ENCODE data around the gene FRMPD2. TPM values are rescaled to one million over a fixed set of nuclear protein-coding genes. Genes with fewer than 3 reads are reported as not detected.
A peak's percentile ranks its signal among the peaks of the same experiment; 100 is the strongest.

The FRMPD2 gene
- total and polyA plus RNA-seq, 2 experiments from 2014 or later, result not detected

DNA sequence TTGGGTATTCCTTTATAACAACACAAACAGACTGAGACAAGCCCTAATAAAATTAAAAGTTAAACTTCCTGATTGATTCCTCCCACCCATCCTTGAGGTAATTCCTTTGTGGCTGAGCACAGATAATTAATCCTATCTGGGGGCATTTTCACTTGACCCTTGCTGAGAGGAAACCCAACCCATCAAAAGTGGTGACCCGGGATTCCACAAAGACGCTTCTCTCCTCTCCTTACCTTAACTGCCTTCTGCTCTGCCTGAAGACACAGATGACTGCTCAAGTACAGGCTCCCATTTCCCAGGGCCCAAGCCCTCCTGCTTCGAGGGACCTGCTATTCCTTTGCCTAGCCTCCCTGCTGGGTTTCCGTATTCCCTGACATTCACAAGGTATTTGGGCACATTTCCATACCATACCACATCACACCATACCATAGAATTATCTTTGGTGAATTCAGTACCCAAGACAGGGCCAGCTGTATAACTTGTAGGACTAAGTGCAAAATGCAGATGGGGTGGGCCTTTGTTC, 22.1 kb upstream of the FRMPD2 start:
- Histone ChIP-seq H3K79me2 (replicated peaks; ENCODE audit: insufficient read depth) (no peaks in the 10 kb centered on the region), H3K9me2 (ENCODE audit: insufficient read depth) (0 out of 2 replicates have a peak, but pooled peaks cover 3% of the 10 kb centered on the region), H3K4me1 (ENCODE audit: insufficient read depth) (no peaks in the 10 kb centered on the region), H3K4me2 (no peak overlapping the region), H3K4me3 (no peak overlapping the region), H4K20me1 (replicated peaks; ENCODE audit: insufficient read depth) (no peaks in the 10 kb centered on the region), H3K27me3 (ENCODE audit: insufficient read depth) (no peaks in the 10 kb centered on the region), H3F3A (replicated peaks; ENCODE audit: low read depth) (no peaks in the 10 kb centered on the region), H2AFZ (0 out of 2 replicates have a peak overlapping the region, but pooled peaks have one; percentile 1), H3K36me3 (ENCODE audit: insufficient read depth) (no peaks in the 10 kb centered on the region), H3K27ac (ENCODE audit: low read depth) (no peak overlapping the region)
- DNase-seq (ENCODE audit: low spot score), result no peak
- ATAC-seq, result peak; percentile 38
- H3K27ac Mint-ChIP-seq, result no peak overlapping the region
- H3K27me3 Mint-ChIP-seq (ENCODE audit: insufficient read depth, low read depth, poor library complexity), result peaks cover 2% of the 10 kb centered on the region
- no peaks in the 10 kb centered on the region for H3K9me3 Mint-ChIP-seq
- TF ChIP-seq ZNF114 (CRISPR knock-in tag; IDR thresholded peaks at IDR 0.05) (no peak), CREB1 (CRISPR knock-in tag; IDR thresholded peaks at IDR 0.05; ENCODE audit: low read depth) (no peak), ZNF331 (CRISPR knock-in tag; IDR thresholded peaks at IDR 0.05; ENCODE audit: low read depth) (no peak), JUNB (IDR thresholded peaks at IDR 0.05; ENCODE audit: unreplicated experiment) (no peak), NANOG (IDR thresholded peaks at IDR 0.05; ENCODE audit: borderline replicate concordance) (no peak), POLR2AphosphoS5 (IDR thresholded peaks at IDR 0.05; ENCODE audit: low read depth) (no peak), EZH2 (IDR thresholded peaks at IDR 0.05; ENCODE audit: low read depth, unreplicated experiment) (no peak), STAT1 (IDR thresholded peaks at IDR 0.05; ENCODE audit: unreplicated experiment) (no peak), EZH2phosphoT487 (IDR thresholded peaks at IDR 0.05; ENCODE audit: unreplicated experiment) (no peak)
- TF ChIP-seq, protein P1, sequence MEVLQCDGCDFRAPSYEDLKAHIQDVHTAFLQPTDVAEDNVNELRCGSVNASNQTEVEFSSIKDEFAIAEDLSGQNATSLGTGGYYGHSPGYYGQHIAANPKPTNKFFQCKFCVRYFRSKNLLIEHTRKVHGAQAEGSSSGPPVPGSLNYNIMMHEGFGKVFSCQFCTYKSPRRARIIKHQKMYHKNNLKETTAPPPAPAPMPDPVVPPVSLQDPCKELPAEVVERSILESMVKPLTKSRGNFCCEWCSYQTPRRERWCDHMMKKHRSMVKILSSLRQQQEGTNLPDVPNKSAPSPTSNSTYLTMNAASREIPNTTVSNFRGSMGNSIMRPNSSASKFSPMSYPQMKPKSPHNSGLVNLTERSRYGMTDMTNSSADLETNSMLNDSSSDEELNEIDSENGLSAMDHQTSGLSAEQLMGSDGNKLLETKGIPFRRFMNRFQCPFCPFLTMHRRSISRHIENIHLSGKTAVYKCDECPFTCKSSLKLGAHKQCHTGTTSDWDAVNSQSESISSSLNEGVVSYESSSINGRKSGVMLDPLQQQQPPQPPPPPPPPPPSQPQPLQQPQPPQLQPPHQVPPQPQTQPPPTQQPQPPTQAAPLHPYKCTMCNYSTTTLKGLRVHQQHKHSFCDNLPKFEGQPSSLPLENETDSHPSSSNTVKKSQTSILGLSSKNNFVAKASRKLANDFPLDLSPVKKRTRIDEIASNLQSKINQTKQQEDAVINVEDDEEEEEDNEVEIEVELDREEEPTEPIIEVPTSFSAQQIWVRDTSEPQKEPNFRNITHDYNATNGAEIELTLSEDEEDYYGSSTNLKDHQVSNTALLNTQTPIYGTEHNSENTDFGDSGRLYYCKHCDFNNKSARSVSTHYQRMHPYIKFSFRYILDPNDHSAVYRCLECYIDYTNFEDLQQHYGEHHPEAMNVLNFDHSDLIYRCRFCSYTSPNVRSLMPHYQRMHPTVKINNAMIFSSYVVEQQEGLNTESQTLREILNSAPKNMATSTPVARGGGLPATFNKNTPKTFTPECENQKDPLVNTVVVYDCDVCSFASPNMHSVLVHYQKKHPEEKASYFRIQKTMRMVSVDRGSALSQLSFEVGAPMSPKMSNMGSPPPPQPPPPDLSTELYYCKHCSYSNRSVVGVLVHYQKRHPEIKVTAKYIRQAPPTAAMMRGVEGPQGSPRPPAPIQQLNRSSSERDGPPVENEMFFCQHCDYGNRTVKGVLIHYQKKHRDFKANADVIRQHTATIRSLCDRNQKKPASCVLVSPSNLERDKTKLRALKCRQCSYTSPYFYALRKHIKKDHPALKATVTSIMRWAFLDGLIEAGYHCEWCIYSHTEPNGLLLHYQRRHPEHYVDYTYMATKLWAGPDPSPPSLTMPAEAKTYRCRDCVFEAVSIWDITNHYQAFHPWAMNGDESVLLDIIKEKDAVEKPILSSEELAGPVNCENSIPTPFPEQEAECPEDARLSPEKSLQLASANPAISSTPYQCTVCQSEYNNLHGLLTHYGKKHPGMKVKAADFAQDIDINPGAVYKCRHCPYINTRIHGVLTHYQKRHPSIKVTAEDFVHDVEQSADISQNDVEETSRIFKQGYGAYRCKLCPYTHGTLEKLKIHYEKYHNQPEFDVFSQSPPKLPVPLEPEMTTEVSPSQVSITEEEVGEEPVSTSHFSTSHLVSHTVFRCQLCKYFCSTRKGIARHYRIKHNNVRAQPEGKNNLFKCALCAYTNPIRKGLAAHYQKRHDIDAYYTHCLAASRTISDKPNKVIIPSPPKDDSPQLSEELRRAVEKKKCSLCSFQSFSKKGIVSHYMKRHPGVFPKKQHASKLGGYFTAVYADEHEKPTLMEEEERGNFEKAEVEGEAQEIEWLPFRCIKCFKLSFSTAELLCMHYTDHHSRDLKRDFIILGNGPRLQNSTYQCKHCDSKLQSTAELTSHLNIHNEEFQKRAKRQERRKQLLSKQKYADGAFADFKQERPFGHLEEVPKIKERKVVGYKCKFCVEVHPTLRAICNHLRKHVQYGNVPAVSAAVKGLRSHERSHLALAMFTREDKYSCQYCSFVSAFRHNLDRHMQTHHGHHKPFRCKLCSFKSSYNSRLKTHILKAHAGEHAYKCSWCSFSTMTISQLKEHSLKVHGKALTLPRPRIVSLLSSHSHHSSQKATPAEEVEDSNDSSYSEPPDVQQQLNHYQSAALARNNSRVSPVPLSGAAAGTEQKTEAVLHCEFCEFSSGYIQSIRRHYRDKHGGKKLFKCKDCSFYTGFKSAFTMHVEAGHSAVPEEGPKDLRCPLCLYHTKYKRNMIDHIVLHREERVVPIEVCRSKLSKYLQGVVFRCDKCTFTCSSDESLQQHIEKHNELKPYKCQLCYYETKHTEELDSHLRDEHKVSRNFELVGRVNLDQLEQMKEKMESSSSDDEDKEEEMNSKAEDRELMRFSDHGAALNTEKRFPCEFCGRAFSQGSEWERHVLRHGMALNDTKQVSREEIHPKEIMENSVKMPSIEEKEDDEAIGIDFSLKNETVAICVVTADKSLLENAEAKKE (CRISPR knock-in tag; IDR thresholded peaks at IDR 0.05), result no peak
- TF ChIP-seq, protein P2, sequence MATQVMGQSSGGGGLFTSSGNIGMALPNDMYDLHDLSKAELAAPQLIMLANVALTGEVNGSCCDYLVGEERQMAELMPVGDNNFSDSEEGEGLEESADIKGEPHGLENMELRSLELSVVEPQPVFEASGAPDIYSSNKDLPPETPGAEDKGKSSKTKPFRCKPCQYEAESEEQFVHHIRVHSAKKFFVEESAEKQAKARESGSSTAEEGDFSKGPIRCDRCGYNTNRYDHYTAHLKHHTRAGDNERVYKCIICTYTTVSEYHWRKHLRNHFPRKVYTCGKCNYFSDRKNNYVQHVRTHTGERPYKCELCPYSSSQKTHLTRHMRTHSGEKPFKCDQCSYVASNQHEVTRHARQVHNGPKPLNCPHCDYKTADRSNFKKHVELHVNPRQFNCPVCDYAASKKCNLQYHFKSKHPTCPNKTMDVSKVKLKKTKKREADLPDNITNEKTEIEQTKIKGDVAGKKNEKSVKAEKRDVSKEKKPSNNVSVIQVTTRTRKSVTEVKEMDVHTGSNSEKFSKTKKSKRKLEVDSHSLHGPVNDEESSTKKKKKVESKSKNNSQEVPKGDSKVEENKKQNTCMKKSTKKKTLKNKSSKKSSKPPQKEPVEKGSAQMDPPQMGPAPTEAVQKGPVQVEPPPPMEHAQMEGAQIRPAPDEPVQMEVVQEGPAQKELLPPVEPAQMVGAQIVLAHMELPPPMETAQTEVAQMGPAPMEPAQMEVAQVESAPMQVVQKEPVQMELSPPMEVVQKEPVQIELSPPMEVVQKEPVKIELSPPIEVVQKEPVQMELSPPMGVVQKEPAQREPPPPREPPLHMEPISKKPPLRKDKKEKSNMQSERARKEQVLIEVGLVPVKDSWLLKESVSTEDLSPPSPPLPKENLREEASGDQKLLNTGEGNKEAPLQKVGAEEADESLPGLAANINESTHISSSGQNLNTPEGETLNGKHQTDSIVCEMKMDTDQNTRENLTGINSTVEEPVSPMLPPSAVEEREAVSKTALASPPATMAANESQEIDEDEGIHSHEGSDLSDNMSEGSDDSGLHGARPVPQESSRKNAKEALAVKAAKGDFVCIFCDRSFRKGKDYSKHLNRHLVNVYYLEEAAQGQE (IDR thresholded peaks at IDR 0.05; ENCODE audit: unreplicated experiment), result no peak
- TF ChIP-seq, protein P3, sequence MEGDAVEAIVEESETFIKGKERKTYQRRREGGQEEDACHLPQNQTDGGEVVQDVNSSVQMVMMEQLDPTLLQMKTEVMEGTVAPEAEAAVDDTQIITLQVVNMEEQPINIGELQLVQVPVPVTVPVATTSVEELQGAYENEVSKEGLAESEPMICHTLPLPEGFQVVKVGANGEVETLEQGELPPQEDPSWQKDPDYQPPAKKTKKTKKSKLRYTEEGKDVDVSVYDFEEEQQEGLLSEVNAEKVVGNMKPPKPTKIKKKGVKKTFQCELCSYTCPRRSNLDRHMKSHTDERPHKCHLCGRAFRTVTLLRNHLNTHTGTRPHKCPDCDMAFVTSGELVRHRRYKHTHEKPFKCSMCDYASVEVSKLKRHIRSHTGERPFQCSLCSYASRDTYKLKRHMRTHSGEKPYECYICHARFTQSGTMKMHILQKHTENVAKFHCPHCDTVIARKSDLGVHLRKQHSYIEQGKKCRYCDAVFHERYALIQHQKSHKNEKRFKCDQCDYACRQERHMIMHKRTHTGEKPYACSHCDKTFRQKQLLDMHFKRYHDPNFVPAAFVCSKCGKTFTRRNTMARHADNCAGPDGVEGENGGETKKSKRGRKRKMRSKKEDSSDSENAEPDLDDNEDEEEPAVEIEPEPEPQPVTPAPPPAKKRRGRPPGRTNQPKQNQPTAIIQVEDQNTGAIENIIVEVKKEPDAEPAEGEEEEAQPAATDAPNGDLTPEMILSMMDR (conservative IDR thresholded peaks at IDR 0.05; ENCODE audit: low read depth in 2 of 2), result no peak
- TF ChIP-seq, protein P4, sequence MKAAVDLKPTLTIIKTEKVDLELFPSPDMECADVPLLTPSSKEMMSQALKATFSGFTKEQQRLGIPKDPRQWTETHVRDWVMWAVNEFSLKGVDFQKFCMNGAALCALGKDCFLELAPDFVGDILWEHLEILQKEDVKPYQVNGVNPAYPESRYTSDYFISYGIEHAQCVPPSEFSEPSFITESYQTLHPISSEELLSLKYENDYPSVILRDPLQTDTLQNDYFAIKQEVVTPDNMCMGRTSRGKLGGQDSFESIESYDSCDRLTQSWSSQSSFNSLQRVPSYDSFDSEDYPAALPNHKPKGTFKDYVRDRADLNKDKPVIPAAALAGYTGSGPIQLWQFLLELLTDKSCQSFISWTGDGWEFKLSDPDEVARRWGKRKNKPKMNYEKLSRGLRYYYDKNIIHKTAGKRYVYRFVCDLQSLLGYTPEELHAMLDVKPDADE (IDR thresholded peaks at IDR 0.05), result no peak
- no peak overlapping the region for H3K4me3 Mint-ChIP-seq
- H3K36me3 Mint-ChIP-seq (ENCODE audit: low read depth), result no peaks in the 10 kb centered on the region
- H3K4me1 Mint-ChIP-seq, result peaks cover 4% of the 10 kb centered on the region; the same call in 2 of the 3 replicates

All from GM23338 (cell line).